ENCODE results near the gene RPTOR.

Gene RPTOR

GRCh38 chr17:81013642-81014041 lies 469.0 kb downstream of the RPTOR start:
- DNase-seq: no peak

- DNase-seq: no peak
Measured at GRCh38 chr17:81015136-81015535, 470.5 kb downstream of the RPTOR start.

All from stimulated activated CD4-positive, alpha-beta T cell treated with anti-CD3 and anti-CD28 coated beads, Interleukin-4, amount 100 ng/mL, for 4 hours (primary cell).